ENCODE measurements around the gene GNB5. TPM values are rescaled to one million over a fixed set of nuclear protein-coding genes. Genes with fewer than 3 reads are reported as not detected.

The GNB5 gene
- total RNA-seq, 1 experiment from 2014 or later, result 26.0 TPM

DNA sequence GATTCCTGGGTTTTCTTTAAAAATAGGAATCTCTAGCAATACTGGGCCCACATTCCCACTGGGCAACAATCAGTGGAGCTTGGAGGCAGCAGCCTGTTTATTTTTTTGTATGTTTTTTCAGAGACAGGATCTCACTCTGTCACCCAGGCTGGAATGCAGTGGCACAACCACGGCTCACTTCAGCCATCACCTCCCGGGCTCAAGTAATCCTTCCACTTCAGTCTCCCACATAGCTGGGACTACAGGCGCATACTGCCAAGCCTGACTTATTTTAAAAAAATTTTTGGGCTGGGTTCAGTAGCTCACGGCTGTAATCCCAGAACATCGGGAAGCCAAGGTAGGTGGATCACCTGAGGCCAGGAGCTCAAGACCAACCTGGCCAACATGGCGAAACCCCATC lies 29.1 kb upstream of the GNB5 start:
- BruUV-seq (replicated peaks), result no TSS peak
- Histone ChIP-seq H3K27me3 (ENCODE audit: insufficient read depth, low read depth) (no peaks in the 10 kb centered on the region), H3K4me3 (no peak overlapping the region), H3K79me2 (ENCODE audit: low read depth) (no peaks in the 10 kb centered on the region), H3F3A (ENCODE audit: insufficient read depth, low read depth) (no peaks in the 10 kb centered on the region), H3K27ac (no peak overlapping the region), H3K4me2 (no peak overlapping the region), H3K4me1 (replicated peaks; ENCODE audit: insufficient read depth) (no peaks in the 10 kb centered on the region), H3K9me2 (ENCODE audit: insufficient read depth) (no peaks in the 10 kb centered on the region), H3K36me3 (ENCODE audit: low read depth) (no peaks in the 10 kb centered on the region; the same call in 1 of the 2 replicates), H3K9me3 (ENCODE audit: insufficient read depth, low read depth) (no peaks in the 10 kb centered on the region), H2AFZ (no peak overlapping the region), H4K20me1 (ENCODE audit: insufficient read depth) (no peaks in the 10 kb centered on the region)
- no peak for TF ChIP-seq EZH2 (IDR thresholded peaks at IDR 0.05; ENCODE audit: low read depth)
- TF ChIP-seq, protein P1, sequence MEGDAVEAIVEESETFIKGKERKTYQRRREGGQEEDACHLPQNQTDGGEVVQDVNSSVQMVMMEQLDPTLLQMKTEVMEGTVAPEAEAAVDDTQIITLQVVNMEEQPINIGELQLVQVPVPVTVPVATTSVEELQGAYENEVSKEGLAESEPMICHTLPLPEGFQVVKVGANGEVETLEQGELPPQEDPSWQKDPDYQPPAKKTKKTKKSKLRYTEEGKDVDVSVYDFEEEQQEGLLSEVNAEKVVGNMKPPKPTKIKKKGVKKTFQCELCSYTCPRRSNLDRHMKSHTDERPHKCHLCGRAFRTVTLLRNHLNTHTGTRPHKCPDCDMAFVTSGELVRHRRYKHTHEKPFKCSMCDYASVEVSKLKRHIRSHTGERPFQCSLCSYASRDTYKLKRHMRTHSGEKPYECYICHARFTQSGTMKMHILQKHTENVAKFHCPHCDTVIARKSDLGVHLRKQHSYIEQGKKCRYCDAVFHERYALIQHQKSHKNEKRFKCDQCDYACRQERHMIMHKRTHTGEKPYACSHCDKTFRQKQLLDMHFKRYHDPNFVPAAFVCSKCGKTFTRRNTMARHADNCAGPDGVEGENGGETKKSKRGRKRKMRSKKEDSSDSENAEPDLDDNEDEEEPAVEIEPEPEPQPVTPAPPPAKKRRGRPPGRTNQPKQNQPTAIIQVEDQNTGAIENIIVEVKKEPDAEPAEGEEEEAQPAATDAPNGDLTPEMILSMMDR (conservative IDR thresholded peaks at IDR 0.05), result no peak
- POLR2A ChIA-PET (ENCODE audit: unreplicated experiment), result no interaction called here
- intact Hi-C loops (cut with micrococcal nuclease; ENCODE audit: unreplicated experiment), result loop anchor here (10.0 kb wide), 1 partner anchor 565 kb away; no protein-coding TSS in a partner anchor
- DNase-seq, result no peak
- CTCF ChIA-PET, result no interaction called here

DNA sequence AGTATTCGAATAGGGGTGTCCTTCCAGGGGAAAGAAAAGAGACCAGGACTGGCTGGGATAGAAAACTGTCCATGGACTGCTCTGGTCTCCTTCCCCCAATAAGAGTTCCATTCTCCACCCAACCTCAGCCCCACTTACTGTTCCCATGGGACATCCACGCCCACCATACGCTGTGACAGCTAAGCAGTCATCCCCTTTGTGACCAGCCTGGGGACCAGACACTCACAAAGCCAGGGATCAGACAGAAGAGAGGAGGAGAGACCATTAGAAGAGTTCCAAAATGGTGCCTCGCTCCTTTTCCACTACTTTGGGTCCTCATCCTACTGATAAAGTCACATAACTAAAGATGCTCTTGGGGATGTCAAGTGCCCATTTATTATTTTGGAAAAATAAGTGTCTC lies 27.6 kb upstream of the GNB5 start:
- Histone ChIP-seq H3K4me3 (no peak overlapping the region), H3F3A (ENCODE audit: insufficient read depth, low read depth) (no peaks in the 10 kb centered on the region), H3K9me2 (ENCODE audit: insufficient read depth) (no peaks in the 10 kb centered on the region), H3K27ac (no peak overlapping the region), H3K79me2 (ENCODE audit: low read depth) (no peaks in the 10 kb centered on the region), H3K4me1 (replicated peaks; ENCODE audit: insufficient read depth) (no peaks in the 10 kb centered on the region), H3K4me2 (no peak overlapping the region), H4K20me1 (ENCODE audit: insufficient read depth) (no peaks in the 10 kb centered on the region), H3K9me3 (ENCODE audit: insufficient read depth, low read depth) (no peaks in the 10 kb centered on the region), H2AFZ (no peak overlapping the region), H3K27me3 (ENCODE audit: insufficient read depth, low read depth) (no peaks in the 10 kb centered on the region), H3K36me3 (ENCODE audit: low read depth) (no peaks in the 10 kb centered on the region; the same call in 1 of the 2 replicates)
- no TSS peak for BruUV-seq (replicated peaks)
- TF ChIP-seq, protein P1 (conservative IDR thresholded peaks at IDR 0.05), result no peak
- no peak for TF ChIP-seq EZH2 (IDR thresholded peaks at IDR 0.05; ENCODE audit: low read depth)
- CTCF ChIA-PET, result no interaction called here
- POLR2A ChIA-PET (ENCODE audit: unreplicated experiment), result no interaction called here
- intact Hi-C loops (cut with micrococcal nuclease; ENCODE audit: unreplicated experiment), result no loop called here
- DNase-seq, result no peak

DNA sequence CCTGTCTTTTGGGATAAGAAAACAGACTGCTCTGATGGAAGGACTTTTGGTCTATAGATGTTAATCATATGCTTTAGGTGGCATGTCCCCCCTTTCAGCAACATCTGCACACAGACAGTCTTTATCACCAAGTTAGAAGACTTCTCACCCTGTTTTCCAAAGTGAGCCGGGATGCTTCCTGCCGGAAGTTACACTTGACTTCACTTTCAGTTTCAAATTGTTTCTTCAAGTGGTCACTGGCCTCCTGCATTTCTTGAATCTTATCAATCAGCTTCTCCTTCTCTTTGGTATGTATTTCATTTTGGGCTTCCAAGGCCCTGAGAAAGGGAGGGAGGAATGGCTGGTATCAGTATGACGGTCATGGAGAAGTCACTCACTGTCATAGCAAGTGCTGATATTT lies 27.2 kb upstream of the GNB5 start:
- Histone ChIP-seq H3K27me3 (ENCODE audit: insufficient read depth, low read depth) (no peaks in the 10 kb centered on the region), H3K9me2 (ENCODE audit: insufficient read depth) (no peaks in the 10 kb centered on the region)
- CTCF ChIA-PET, result no interaction called here

More for the DNA sequence above, 27.2 kb upstream of the GNB5 start:
- Histone ChIP-seq H3K4me3 (no peak overlapping the region), H3K27ac (no peak overlapping the region), H3K9me3 (ENCODE audit: insufficient read depth, low read depth) (no peaks in the 10 kb centered on the region), H4K20me1 (ENCODE audit: insufficient read depth) (no peaks in the 10 kb centered on the region), H3K4me2 (no peak overlapping the region), H3F3A (ENCODE audit: insufficient read depth, low read depth) (no peaks in the 10 kb centered on the region), H3K4me1 (replicated peaks; ENCODE audit: insufficient read depth) (no peaks in the 10 kb centered on the region), H3K79me2 (ENCODE audit: low read depth) (no peaks in the 10 kb centered on the region), H3K36me3 (ENCODE audit: low read depth) (no peaks in the 10 kb centered on the region; the same call in 1 of the 2 replicates), H2AFZ (no peak overlapping the region)
- POLR2A ChIA-PET (ENCODE audit: unreplicated experiment), result no interaction called here
- no peak for DNase-seq
- intact Hi-C loops (cut with micrococcal nuclease; ENCODE audit: unreplicated experiment), result no loop called here
- BruUV-seq (replicated peaks), result no TSS peak
- no peak for TF ChIP-seq EZH2 (IDR thresholded peaks at IDR 0.05; ENCODE audit: low read depth)
- TF ChIP-seq, protein P1 (conservative IDR thresholded peaks at IDR 0.05), result no peak
